ENCODE data around the gene GSTCD.

GRCh38 chr4:105741548-105741947 is 33.0 kb downstream of the GSTCD start:
- TF ChIP-seq CTCF (IDR thresholded peaks at IDR 0.05) (no peak), POLR2A (IDR thresholded peaks at IDR 0.05) (no peak)
